ENCODE data around the gene KRTAP10-7. TPM values are rescaled to one million over a fixed set of nuclear protein-coding genes. Genes with fewer than 3 reads are reported as not detected.
"Not testable (repeated sequence)": the region's sequence is repeated elsewhere in the genome, so short reads cannot be mapped to it uniquely, and the experiment has no call there.

KRTAP10-7 gene
- total RNA-seq, 2 experiments from 2014 or later: not detected

DNA sequence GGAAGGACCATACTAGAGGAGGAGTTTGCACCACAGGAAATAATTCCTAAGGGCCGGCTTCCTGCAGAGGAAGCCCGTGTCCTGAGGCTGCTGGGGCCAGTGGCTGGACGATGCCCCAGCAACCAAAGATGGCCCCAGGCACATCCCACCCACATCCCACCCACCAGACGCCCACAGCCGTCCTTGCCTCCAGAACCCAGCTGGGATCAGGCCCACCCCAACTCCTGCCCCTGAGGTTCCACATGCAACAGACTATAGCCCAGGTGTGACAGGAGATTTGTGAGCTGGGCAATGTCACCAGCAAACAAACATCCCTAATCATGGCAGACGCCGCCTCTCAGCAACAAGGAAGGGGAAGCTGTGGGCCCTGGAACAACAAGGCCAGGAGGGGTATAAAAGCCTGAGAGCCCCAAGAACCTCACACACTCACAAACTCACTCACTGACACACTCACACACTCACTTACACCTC is 26.3 kb downstream of the KRTAP10-7 start, which contains the start of gene KRTAP10-9:
Gene KRTAP10-9 (plus strand): TSS at position 421 of the 471 bp plus-strand sequence. CDS start 79 bp downstream, outside the sequence.
- H2AFZ ChIP-seq (ENCODE audit: low read length): no peak within 1 kb of the TSS
- H3K4me2 ChIP-seq (ENCODE audit: low read length): no peak within 1 kb of the TSS
- no peak for TF ChIP-seq CTCF (conservative IDR thresholded peaks at IDR 0.05; ENCODE audit: low read length)
- no peak for TF ChIP-seq EZH2phosphoT487 (IDR thresholded peaks at IDR 0.05; ENCODE audit: borderline replicate concordance, low read depth, low read length)
- DNase-seq (ENCODE audit: low spot score): no peak
- peaks cover 13% of the 10 kb centered on the region for H3K9me3 ChIP-seq (ENCODE audit: low read length)
- no peaks in the 10 kb centered on the region for H3K9me2 ChIP-seq (ENCODE audit: insufficient read depth, low read length)
- no peaks in the 10 kb centered on the region for H3K36me3 ChIP-seq (ENCODE audit: insufficient read depth, low read length)
- H3K4me3 ChIP-seq (ENCODE audit: low read depth, low read length, poor library complexity, severe bottlenecking): no peak within 1 kb of the TSS
- no peak within 1 kb of the TSS for H3K27ac ChIP-seq (ENCODE audit: low read depth, low read length, poor library complexity, severe bottlenecking)
- ChIA-PET POLR2A (no interaction called here), CTCF (ENCODE audit: unreplicated experiment) (interaction anchor here (0.7 kb wide), 1 partner anchor 24 kb away, joined by 4 read pairs; no protein-coding TSS in a partner anchor)
- intact Hi-C loops (cut with micrococcal nuclease; ENCODE audit: unreplicated experiment): no loop called here
- H3K4me1 ChIP-seq (ENCODE audit: insufficient read depth, low read length, poor library complexity, severe bottlenecking): no peaks in the 10 kb centered on the region
- no peaks in the 10 kb centered on the region for H4K20me1 ChIP-seq (ENCODE audit: insufficient read depth, low read length)
- no peaks in the 10 kb centered on the region for H3K79me2 ChIP-seq (ENCODE audit: insufficient read depth, low read depth, low read length)
- no TSS peak for BruUV-seq (replicated peaks)

DNA sequence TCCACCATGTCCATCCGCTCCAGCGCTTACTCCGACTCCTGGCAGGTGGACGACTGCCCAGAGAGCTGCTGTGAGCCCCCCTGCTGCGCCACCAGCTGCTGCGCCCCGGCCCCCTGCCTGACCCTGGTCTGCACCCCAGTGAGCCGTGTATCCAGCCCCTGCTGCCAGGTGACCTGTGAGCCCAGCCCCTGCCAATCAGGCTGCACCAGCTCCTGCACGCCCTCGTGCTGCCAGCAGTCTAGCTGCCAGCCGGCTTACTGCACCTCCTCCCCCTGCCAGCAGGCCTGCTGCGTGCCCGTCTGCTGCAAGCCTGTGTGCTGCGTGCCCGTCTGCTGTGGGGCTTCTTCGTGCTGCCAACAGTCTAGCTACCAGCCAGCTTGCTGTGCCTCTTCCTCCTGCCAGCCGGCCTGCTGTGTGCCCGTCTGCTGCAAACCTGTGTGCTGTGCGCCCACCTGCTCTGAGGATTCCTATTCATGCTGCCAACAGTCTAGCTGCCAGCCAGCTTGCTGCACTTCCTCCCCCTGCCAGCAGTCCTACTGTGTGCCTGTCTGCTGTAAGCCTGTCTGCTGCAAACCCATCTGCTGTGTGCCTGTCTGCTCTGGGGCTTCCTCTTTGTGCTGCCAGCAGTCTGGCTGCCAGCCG is 26.9 kb downstream of the KRTAP10-7 start:
- POLR2A ChIA-PET; H3K4me1 ChIP-seq (ENCODE audit: insufficient read depth, low read length, poor library complexity, severe bottlenecking): not testable (repeated sequence)
- H3K9me3 ChIP-seq (ENCODE audit: low read length): peaks cover 13% of the 10 kb centered on the region

GRCh38 chr21:44627831-44628233 is 27.4 kb downstream of the KRTAP10-7 start:
- BruUV-seq (replicated peaks): not testable (repeated sequence)

More for the DNA sequence above, 26.9 kb downstream of the KRTAP10-7 start:
- BruUV-seq (replicated peaks); H4K20me1 ChIP-seq (ENCODE audit: insufficient read depth, low read length); H3K27ac ChIP-seq (ENCODE audit: low read depth, low read length, poor library complexity, severe bottlenecking); H2AFZ ChIP-seq (ENCODE audit: low read length); DNase-seq (ENCODE audit: low spot score); H3K4me3 ChIP-seq (ENCODE audit: low read depth, low read length, poor library complexity, severe bottlenecking); intact Hi-C loops (cut with micrococcal nuclease; ENCODE audit: unreplicated experiment); H3K36me3 ChIP-seq (ENCODE audit: insufficient read depth, low read length); H3K9me2 ChIP-seq (ENCODE audit: insufficient read depth, low read length); H3K4me2 ChIP-seq (ENCODE audit: low read length); H3K79me2 ChIP-seq (ENCODE audit: insufficient read depth, low read depth, low read length): not testable (repeated sequence)
- CTCF ChIA-PET (ENCODE audit: unreplicated experiment): interaction anchor here (0.6 to 0.7 kb wide), 2 partner anchors 25 to 125 kb away, joined by 3 to 4 read pairs; no protein-coding TSS in a partner anchor

More at GRCh38 chr21:44627831-44628233, 27.4 kb downstream of the KRTAP10-7 start:
- H4K20me1 ChIP-seq (ENCODE audit: insufficient read depth, low read length); H3K36me3 ChIP-seq (ENCODE audit: insufficient read depth, low read length); POLR2A ChIA-PET; DNase-seq (ENCODE audit: low spot score); H3K4me2 ChIP-seq (ENCODE audit: low read length); intact Hi-C loops (cut with micrococcal nuclease; ENCODE audit: unreplicated experiment); H2AFZ ChIP-seq (ENCODE audit: low read length); H3K4me3 ChIP-seq (ENCODE audit: low read depth, low read length, poor library complexity, severe bottlenecking); H3K79me2 ChIP-seq (ENCODE audit: insufficient read depth, low read depth, low read length); H3K27ac ChIP-seq (ENCODE audit: low read depth, low read length, poor library complexity, severe bottlenecking); H3K9me2 ChIP-seq (ENCODE audit: insufficient read depth, low read length); H3K4me1 ChIP-seq (ENCODE audit: insufficient read depth, low read length, poor library complexity, severe bottlenecking): not testable (repeated sequence)
- CTCF ChIA-PET (ENCODE audit: unreplicated experiment): interaction anchor here (0.6 kb wide), 1 partner anchor 125 kb away, joined by 3 read pairs; no protein-coding TSS in a partner anchor
- H3K9me3 ChIP-seq (ENCODE audit: low read length): peaks cover 13% of the 10 kb centered on the region
